GM18526 (cell line): ENCODE measurements around the gene CLN6.

Experiments used
- POLR2A ChIP-seq: IDR thresholded peaks from 3 replicates; pipeline ENCODE4 v1.6.1; 2011; ENCODE audit not compliant: insufficient read length; ENCODE audit errors: extremely low read depth

CLN6 gene

DNA sequence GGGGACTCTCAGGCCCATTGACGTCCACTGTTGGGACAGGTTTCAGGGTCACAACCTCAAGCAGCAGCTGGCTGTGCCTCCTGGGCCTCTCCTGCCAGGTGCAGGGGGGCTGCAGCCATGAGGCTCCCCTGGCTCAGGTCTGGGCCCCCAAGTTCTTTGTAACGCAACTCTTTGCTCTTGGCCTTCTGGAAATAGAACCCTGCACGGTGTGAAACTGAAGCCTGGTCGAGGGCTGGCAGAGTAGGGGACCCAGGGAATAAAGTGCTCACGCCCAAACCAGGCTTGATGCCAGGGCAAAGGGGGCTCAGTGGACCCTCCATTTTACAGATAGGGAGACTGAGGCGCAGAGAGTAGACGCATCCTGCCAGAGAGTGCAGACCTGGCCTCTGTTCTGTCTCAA lies 25.2 kb downstream of the CLN6 start:
- TF ChIP-seq POLR2A: no peak

- no peak for TF ChIP-seq POLR2A
Measured at GRCh38 chr15:68203956-68204355, 25.6 kb downstream of the CLN6 start.

GRCh38 chr15:68203486-68203885 lies 26.0 kb downstream of the CLN6 start:
- no peak for TF ChIP-seq POLR2A

DNA sequence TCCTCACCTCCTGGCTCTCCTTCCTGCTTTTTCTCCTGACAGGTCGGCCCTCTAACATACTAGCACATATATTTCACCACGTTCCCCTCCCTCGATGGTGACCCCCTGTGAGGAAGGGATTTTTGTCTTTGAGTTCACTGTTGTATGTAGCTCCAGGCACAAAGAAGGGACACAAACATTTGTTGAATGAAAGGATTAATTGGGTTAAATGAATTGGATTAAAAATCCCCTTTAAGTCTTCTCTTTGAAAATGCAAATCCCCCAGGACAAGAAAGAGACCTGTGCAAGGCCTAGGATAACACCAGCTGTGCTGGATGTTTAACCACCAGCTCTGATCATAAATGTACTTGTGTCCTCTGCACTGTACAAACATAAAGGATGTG lies 27.7 kb downstream of the CLN6 start:
- no peak for TF ChIP-seq POLR2A

- TF ChIP-seq POLR2A: no peak
Measured at GRCh38 chr15:68201153-68201878, 28.2 kb downstream of the CLN6 start.

DNA sequence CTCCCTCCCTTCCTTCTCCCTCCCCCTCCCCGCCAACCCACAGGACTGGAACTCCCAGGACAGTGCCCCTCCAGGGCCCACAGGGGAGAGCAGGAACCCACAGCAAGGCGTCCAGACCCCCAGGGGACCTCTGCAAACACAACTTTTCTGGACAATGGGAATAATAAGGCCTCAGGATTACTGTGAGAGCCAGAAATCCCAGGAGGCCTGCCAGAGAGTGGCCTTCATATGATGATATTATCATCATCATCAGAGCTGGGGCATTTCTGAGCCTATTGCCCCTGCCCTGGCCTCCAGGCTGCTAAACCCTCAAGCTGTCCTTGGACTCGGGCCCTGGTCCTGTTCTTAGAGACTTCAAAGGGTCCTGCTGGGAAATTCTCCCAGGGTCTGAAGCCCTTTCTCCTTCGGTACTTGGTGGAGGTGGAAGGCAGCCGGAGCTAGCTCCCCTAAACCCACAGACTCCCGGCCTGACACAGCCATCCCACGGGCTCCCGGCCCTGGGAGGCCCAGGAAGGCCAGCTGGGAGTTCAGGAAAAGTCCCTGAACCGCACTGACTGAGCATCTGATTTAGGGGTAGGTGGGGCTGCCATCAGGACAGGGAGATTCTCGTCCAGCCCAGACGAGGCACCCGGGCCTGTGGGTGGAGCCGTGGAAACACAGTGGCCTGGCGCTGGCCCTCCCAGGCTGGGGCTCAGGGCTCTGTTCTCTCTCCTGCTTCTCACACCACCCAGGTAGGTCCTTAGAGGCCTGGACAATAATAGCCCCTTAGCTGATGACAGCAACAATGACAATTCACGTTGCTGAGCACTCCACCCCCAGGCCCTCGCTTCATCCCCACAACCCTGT lies 29.3 kb downstream of the CLN6 start:
- TF ChIP-seq POLR2A: no peak

GRCh38 chr15:68199340-68199739 lies 30.2 kb downstream of the CLN6 start:
- no peak for TF ChIP-seq POLR2A

GRCh38 chr15:68197661-68198437 lies 31.7 kb downstream of the CLN6 start:
- TF ChIP-seq POLR2A: no peak

DNA sequence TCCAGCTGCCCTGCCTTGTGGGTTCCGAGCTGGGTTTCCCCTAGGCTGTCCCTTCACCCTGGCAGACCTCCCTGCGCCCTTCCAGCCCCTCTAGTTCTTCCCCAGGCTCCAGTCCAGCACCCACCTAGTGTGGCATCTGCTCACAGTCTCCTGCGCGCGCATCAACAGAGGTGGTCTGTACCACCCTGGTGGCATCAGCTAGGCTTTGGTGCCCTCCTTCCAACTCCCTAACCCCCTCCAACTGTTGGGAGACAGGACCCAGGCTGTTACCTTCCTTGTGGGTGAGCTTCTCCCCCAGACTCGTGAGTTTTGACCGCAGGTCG lies 32.4 kb downstream of the CLN6 start:
- TF ChIP-seq POLR2A: no peak

GRCh38 chr15:68196445-68197169 lies 32.9 kb downstream of the CLN6 start:
- no peak for TF ChIP-seq POLR2A

GRCh38 chr15:68195336-68196112 lies 34.0 kb downstream of the CLN6 start:
- TF ChIP-seq POLR2A: no peak

DNA sequence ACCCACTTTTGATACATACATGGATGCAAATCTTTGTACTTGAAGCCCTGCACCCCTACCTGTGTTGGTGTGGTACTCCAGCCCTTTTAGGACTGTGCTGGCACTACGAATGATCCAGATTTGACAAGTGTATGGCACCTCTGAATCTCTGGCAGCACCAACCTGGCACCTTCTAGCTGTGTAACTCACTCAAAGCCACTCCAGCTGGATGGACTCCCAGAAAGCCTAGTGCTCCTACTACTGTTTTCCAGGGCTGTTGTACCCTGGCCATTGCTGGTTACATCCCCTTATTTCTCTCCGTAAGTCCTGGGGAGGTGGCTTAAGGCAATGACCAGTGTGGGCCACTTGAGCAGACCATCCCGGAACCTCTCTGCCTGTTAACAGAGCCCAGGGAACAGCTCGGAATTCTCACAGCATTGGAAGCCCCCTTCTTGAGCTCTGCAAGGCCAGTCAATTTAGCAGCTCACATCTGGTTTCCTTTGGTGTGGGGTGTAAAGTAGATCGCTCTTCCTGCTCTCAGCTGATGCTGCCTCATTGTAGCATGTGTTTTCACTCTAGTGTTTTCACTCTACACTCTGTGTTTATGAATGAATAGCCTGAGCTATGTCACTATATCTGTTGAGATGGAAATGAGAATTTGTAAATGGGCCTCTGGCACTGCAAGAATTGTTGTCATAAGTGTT lies 36.6 kb downstream of the CLN6 start:
- no peak for TF ChIP-seq POLR2A

DNA sequence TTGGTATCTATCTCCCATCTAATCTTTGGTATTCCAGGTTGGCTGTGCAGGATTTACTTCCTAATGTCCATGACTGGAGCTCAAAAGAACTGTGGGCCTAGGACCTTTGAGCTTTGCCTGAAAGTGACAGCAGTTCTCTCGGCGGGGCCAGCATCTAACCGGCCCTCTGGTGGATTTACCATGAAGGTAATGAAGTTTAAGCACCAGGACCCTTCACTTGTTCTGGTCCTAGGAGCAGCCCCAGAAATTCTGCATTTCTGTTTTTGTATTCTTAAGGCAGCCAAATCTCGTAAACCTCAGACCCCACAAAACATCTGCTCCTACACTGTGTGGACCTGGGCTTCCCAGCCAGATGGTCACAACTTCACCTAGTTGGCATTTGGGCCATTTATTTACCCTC lies 37.4 kb downstream of the CLN6 start:
- TF ChIP-seq POLR2A: no peak

- TF ChIP-seq POLR2A: no peak
Measured at GRCh38 chr15:68191555-68191954, 38.0 kb downstream of the CLN6 start.

DNA sequence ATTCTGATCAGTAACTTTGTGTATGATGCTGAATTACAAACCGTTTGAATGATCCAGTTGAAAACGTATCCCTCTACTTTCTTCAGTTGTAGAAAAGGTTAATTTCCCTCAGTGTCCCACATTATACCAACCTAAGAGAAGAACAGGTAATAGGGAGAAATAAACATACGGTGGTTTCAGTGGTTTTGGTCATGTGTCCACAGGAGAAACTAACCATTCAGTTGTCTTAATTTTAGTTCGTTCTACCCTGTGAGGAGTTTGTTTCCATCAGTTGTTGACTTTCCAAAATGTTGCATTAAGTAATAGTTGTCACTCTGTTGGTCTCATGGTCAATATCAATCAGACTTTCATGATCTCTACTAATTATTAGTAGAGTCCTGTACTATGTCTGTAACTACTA lies 39.5 kb downstream of the CLN6 start:
- TF ChIP-seq POLR2A: no peak

DNA sequence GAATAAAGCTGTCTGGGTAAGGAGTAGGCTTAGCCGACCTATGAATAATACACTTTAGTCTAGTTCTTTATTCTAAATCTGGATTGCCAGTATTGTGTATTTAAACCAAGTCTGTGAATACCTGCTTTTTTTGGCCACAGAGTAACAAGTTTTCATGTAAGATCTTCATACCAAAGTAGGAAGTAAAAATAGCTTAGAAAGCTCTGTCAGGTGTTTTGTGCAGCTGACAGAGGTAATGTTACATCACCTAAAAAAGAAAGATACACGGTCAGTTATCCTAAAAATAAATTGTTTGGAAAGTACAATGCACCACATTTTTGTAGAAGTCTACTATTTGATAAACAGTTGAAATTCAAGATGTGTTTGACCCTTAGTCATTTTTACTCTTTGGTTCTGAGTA lies 40.9 kb downstream of the CLN6 start:
- TF ChIP-seq POLR2A: no peak
